DOHH2 (cell line): Measurements from ENCODE around the gene SRMS.

Experiments used
- H3F3A ChIP-seq: fragments of 200-600 bp; sonication (generic), shearing (Covaris generic); 2 replicates; pipeline ENCODE4 v1.6.0; 2016; ENCODE audit warnings: antibody characterized with exemption, mild to moderate bottlenecking; ENCODE audit not compliant: control insufficient read depth, insufficient read depth
- H3K27ac ChIP-seq: fragments of 200-600 bp; sonication (generic); 2 replicates; pipeline ENCODE4 v1.5.1; 2014; ENCODE audit warnings: low read depth, mild to moderate bottlenecking, low read length, moderate library complexity
- H3K27me3 ChIP-seq: fragments of 200-600 bp; sonication (generic); 2 replicates; pipeline ENCODE4 v1.6.1; 2014; ENCODE audit warnings: mild to moderate bottlenecking, low read length, mixed read lengths; ENCODE audit not compliant: control insufficient read depth
- H3K36me3 ChIP-seq: fragments of 200-600 bp; sonication (generic); 2 replicates; pipeline ENCODE4 v1.6.1; 2014; ENCODE audit warnings: mild to moderate bottlenecking, low read length, moderate library complexity, mixed read lengths; ENCODE audit not compliant: control insufficient read depth
- H3K4me1 ChIP-seq: fragments of 200-600 bp; sonication (generic); 2 replicates; pipeline ENCODE4 v1.6.1; 2014; ENCODE audit warnings: mild to moderate bottlenecking, low read length, mixed read lengths; ENCODE audit not compliant: control insufficient read depth
- H3K4me2 ChIP-seq: fragments of 200-600 bp; sonication (generic); 2 replicates; pipeline ENCODE4 v1.6.0; 2014; ENCODE audit warnings: mild to moderate bottlenecking, low read length, moderate library complexity
- H3K4me3 ChIP-seq: fragments of 200-600 bp; sonication (generic); 2 replicates; pipeline ENCODE4 v1.5.1; 2014; ENCODE audit warnings: mild to moderate bottlenecking, low read length, mixed read lengths
- H3K79me2 ChIP-seq: fragments of 200-600 bp; sonication (generic); 2 replicates; pipeline ENCODE4 v1.6.1; 2014; ENCODE audit warnings: mild to moderate bottlenecking, low read length, mixed read lengths; ENCODE audit not compliant: control insufficient read depth
- H3K9me2 ChIP-seq: fragments of 200-600 bp; sonication (generic); replicated peaks from 2 replicates; pipeline ENCODE4 v1.6.1; 2014; ENCODE audit warnings: mild to moderate bottlenecking, low read length, mixed read lengths; ENCODE audit not compliant: control insufficient read depth
- H3K9me3 ChIP-seq: fragments of 200-600 bp; sonication (generic); 2 replicates; pipeline ENCODE4 v1.6.1; 2014; ENCODE audit warnings: antibody characterized with exemption, low read length, mixed read lengths; ENCODE audit not compliant: control insufficient read depth, insufficient read depth
- H4K20me1 ChIP-seq: fragments of 200-600 bp; sonication (generic); 2 replicates; pipeline ENCODE4 v1.6.0; 2014; ENCODE audit warnings: low read depth, mild to moderate bottlenecking, antibody characterized with exemption, low read length, moderate library complexity; ENCODE audit not compliant: control insufficient read depth, insufficient read depth
- CTCF ChIP-seq: fragments of 200-600 bp; sonication (generic); IDR thresholded peaks from one replicate; pipeline ENCODE4 v1.5.1; 2014; ENCODE audit warnings: antibody characterized with exemption, mild to moderate bottlenecking, low read depth, low read length; ENCODE audit not compliant: poor library complexity, severe bottlenecking
- EZH2phosphoT487 ChIP-seq: fragments of 200-600 bp; sonication (generic); IDR thresholded peaks from 2 replicates; pipeline ENCODE4 v1.6.1; 2017; ENCODE audit warnings: borderline replicate concordance, mild to moderate bottlenecking, antibody characterized with exemption, low read length, moderate library complexity, mixed read lengths

SRMS gene

DNA sequence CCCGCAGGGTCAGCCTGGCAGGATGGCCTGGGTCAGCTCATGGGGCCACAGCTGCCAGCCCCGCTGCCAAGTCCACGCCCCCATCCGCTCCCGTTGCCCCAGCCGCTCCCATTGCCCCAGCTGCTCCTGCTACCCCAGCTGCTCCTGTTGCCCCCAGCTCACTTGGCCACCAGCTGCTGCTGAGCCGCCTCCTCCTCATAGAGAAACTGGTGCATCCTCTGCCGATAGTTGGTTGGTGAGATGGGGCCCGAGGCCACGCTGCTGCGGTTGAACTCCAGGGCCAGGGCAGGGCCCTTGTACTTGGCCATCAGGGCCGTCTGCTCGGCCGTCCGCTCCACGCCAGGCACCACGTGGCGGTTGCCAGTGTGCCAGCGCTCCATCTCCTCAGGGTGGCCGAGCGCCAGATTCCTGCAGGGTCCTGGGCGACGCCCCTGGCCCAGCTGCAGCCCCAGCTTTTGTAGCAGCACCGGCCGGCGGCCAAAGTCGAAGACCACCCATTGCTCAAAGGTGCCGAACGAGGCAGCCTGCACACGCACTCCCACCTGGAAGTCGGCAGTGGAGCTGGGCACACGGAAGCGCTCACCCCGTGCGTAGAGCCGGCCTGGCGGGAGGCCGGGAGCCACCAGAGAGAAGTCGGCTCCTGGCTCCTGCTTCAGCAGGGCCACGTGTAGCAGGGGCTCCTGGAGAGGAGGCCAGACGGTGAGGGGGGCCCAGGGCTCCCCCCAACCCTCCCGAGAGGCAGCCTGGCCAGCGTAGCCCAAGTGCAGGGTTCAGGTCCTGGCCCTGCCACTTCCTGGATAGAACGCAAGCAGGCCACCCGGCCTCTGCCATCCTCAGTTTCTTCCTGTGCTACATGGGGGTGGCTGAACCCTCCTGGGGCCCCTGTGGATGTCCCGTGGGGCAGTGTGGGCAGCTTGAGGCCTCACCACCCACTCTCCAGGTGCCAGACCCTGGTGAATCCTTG is 21.7 kb upstream of the SRMS start:
- Histone ChIP-seq H3K27me3 (peaks cover 27% of the 10 kb centered on the region), H3K79me2 (no peaks in the 10 kb centered on the region), H4K20me1 (peaks cover 3% of the 10 kb centered on the region; the same call in 1 of the 2 replicates), H3K9me2 (no peaks in the 10 kb centered on the region), H3K4me2 (no peak overlapping the region), H3K4me1 (peaks cover 16% of the 10 kb centered on the region), H3K9me3 (no peaks in the 10 kb centered on the region), H3K4me3 (no peak overlapping the region), H3K36me3 (no peaks in the 10 kb centered on the region), H3F3A (no peaks in the 10 kb centered on the region), H3K27ac (no peak overlapping the region)
- TF ChIP-seq CTCF (no peak), EZH2phosphoT487 (no peak)

- H3K9me2 ChIP-seq: no peaks in the 10 kb centered on the region
- no peak overlapping the region for H3K27ac ChIP-seq
- H3K4me2 ChIP-seq: 0 out of 2 replicates have a peak overlapping the region, but pooled peaks have one; percentile 1
- no peak for TF ChIP-seq CTCF
- no peak for TF ChIP-seq EZH2phosphoT487
- no peak overlapping the region for H3K4me3 ChIP-seq
- no peaks in the 10 kb centered on the region for H3K36me3 ChIP-seq
- H4K20me1 ChIP-seq: peaks cover 3% of the 10 kb centered on the region; the same call in 1 of the 2 replicates
- H3F3A ChIP-seq: no peaks in the 10 kb centered on the region
- no peaks in the 10 kb centered on the region for H3K79me2 ChIP-seq
- H3K4me1 ChIP-seq: peaks cover 12% of the 10 kb centered on the region
- no peaks in the 10 kb centered on the region for H3K9me3 ChIP-seq
- H3K27me3 ChIP-seq: peaks cover 24% of the 10 kb centered on the region
Observed at GRCh38 chr20:63568170-63568981, 20.8 kb upstream of the SRMS start.

DNA sequence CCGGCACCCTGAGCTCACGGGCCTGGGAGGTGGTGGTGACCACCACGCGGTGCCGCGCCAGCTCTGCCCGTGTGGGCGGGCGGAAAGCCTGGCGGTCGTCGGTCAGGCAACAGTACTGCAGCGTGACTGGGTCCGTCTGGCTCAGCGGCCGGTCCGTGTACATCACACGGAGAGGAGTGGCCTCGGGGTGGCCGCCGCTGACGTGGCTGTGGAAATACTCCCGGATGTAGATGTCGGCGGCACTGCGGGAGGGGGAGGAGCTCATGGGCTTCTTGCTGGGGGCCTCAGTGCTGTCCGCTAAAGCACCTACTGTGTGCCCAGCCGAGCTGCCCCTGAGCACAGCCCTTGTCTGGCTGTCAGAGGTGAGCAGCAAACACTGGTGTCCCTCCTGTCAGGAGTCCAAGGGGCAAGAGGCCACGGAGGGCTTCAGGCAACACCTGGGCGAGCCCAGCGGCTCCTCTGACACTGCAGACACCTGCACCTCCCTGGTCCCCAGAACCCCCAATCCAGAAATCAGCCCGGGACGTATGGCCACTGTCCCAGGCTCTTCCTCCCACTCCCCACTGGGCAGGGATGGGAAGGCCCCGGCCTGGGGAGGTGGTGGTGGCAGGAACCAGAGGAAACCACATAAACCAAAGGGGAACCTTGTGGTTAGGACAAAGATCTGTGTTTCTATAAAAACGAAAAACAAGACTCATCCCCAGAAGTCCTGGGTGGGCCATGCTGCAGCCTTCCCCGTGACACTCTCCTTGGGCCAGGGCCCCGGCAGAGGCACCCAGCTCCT is 20.0 kb upstream of the SRMS start:
- no peaks in the 10 kb centered on the region for H3K36me3 ChIP-seq
- H3K4me3 ChIP-seq: no peak overlapping the region
- H4K20me1 ChIP-seq: peaks cover 3% of the 10 kb centered on the region; the same call in 1 of the 2 replicates
- H3K79me2 ChIP-seq: no peaks in the 10 kb centered on the region
- TF ChIP-seq CTCF (no peak), EZH2phosphoT487 (no peak)
- H3K27ac ChIP-seq: no peak overlapping the region
- no peaks in the 10 kb centered on the region for H3K9me2 ChIP-seq
- H3K4me1 ChIP-seq: peaks cover 19% of the 10 kb centered on the region
- H3K4me2 ChIP-seq: 0 out of 2 replicates have a peak overlapping the region, but pooled peaks have one; percentile 1
- no peaks in the 10 kb centered on the region for H3F3A ChIP-seq
- H3K9me3 ChIP-seq: no peaks in the 10 kb centered on the region
- H3K27me3 ChIP-seq: peaks cover 24% of the 10 kb centered on the region
